Stomach (tissue), 9 donors: ENCODE measurements around the gene C17orf107. TPM values are rescaled to one million over a fixed set of nuclear protein-coding genes. Genes with fewer than 3 reads are reported as not detected.

ENCODE experiments used
- DNase-seq, 2 donors: peaks; one replicate each; pipeline versions ENCODE4 v3.0.0 to v3.0.0-alpha.2; 2013 to 2019
- H3K27ac ChIP-seq, 5 donors: fragments of 200-600 bp in 4 of 5; sonication (generic) in 4 of 5; one replicate each; pipeline ENCODE4 v1.5.1; 2013 to 2019; ENCODE audit warnings: mild to moderate bottlenecking in 1 of 5, moderate library complexity in 1 of 5
- H3K27me3 ChIP-seq, 3 donors: fragments of 200-600 bp; sonication (generic); one replicate each; pipeline ENCODE4 v1.5.1; 2017 to 2019; ENCODE audit warnings: mixed run types in 1 of 3
- H3K36me3 ChIP-seq, 4 donors: fragments of 200-600 bp; sonication (generic); 1 replicate in 3 of 4; 2 replicates in 1 of 4; pipeline ENCODE4 v1.5.1; 2016 to 2019
- H3K4me1 ChIP-seq, 4 donors: fragments of 200-600 bp; sonication (generic); one replicate each; pipeline ENCODE4 v1.5.1; 2016 to 2019
- H3K4me3 ChIP-seq, 4 donors: fragments of 200-600 bp; sonication (generic) in 3 of 4; one replicate each; pipeline ENCODE4 v1.5.1; 2016 to 2019; ENCODE audit warnings: mild to moderate bottlenecking in 1 of 4
- H3K9me3 ChIP-seq, 4 donors: fragments of 200-600 bp; sonication (generic); one replicate each; pipeline ENCODE4 v1.5.1; 2016 to 2019
- EP300 ChIP-seq: sonication (generic); formaldehyde crosslinking; IDR thresholded peaks from one replicate; pipeline ENCODE4 v1.6.1; 2017; ENCODE audit warnings: antibody characterized with exemption
- POLR2A ChIP-seq, 4 donors: fragments of 450-650 bp; IDR thresholded peaks; one replicate each; pipeline ENCODE4 v1.6.1; 2016; ENCODE audit warnings: antibody characterized with exemption in 4 of 4, control low read depth in 2 of 4, mild to moderate bottlenecking in 1 of 4, moderate library complexity in 1 of 4
- POLR2AphosphoS5 ChIP-seq, 3 donors: sonication (generic); formaldehyde crosslinking; IDR thresholded peaks; one replicate each; pipeline ENCODE4 v1.6.1; 2016; ENCODE audit warnings: antibody characterized with exemption in 3 of 3
- WGBS, 5 donors: extraction: QIAGEN DNeasy Blood & Tissue Kit in 3 of 5; methylation state at CpG; one replicate each; pipeline versions ENCODE4 v1.1.5 to v1.1.7; 2013 to 2018; 5-methylcytosine and 5-hydroxymethylcytosine counted together
- intact Hi-C: fragments of 100-400 bp; cut with DNase I; formaldehyde crosslinking; loops from one replicate; pipeline ENCODE4 v1.15.1; 2023; ENCODE audit warnings: low total_unique reads
- polyA plus RNA-seq, 3 donors: library from polyadenylated mRNA; stranded (reverse); fragments of 200-250 nt; gene quantifications; one replicate each; pipeline ENCODE4 v1.2.3, GENCODE V29; 2013
- total RNA-seq, 5 donors: library from RNA; depleted of rRNA; stranded (reverse); fragments of >200 nt; gene quantifications; one replicate each; pipeline versions ENCODE4 v1.1.0 to v1.2.3, GENCODE V29; 2014 to 2016
- TF ChIP-seq, protein P1 (sequence below), 7 experiments: fragments of 450-650 bp in 4 of 7; fragments of 200-600 bp in 3 of 7; sonication (generic) in 3 of 7; IDR thresholded peaks; one replicate each; pipeline ENCODE4 v1.5.1; 2016 to 2019; ENCODE audit warnings: antibody characterized with exemption in 7 of 7, control low read depth in 2 of 7, mild to moderate bottlenecking in 1 of 7
- donor health status: healthy with polysubstance abuse.
- donor health status: Bipolar disorder and iron deficiency.
- donor health status: healthy.

Gene C17orf107
- total and polyA plus RNA-seq, 8 donors: 0.75 to 6.6 (median 2.8) TPM; not detected in 1

DNA sequence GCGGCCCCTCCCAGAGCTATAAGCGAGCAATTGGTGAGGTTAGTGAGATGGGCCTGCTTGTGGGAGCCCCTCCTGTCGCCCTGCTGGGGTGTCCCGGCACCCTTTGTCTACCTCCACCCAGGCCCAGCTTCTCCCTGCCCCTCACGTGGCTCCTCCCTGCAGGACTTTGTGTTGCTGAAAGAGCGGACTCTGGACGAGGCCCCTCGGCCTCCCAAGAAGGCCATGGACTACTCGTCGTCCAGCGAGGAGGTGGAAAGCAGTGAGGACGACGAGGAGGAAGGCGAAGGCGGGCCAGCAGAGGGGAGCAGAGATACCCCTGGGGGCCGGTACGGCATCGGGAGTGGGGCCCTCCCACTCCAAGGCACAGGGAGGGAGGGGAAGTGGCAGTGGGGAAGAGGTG, 6.1 kb upstream of the C17orf107 start:
- H3K27ac ChIP-seq: no peak overlapping the region
- H3K27me3 ChIP-seq: peaks cover 0 to 2% (median 0%) of the 10 kb centered on the region in 3 donors
- DNase-seq: no peak
- no peaks in the 10 kb centered on the region for H3K9me3 ChIP-seq
- H3K4me1 ChIP-seq: peaks cover 0 to 2% (median 1%) of the 10 kb centered on the region in 4 donors
- H3K36me3 ChIP-seq: peaks cover 71 to 95% (median 87%) of the 10 kb centered on the region in 4 donors
- no peak overlapping the region for H3K4me3 ChIP-seq
- WGBS, 5 donors: 91 to 93% (median 92%) methylated on average over 18 of the region's 18 CpGs
- intact Hi-C loops: loop anchor here (10.0 kb wide), 1 partner anchor 158 kb away; the partner anchor contains the start of genes CXCL16, MED11 and ZMYND15
- TF ChIP-seq POLR2AphosphoS5 (IDR thresholded peaks at IDR 0.05): no peak

DNA sequence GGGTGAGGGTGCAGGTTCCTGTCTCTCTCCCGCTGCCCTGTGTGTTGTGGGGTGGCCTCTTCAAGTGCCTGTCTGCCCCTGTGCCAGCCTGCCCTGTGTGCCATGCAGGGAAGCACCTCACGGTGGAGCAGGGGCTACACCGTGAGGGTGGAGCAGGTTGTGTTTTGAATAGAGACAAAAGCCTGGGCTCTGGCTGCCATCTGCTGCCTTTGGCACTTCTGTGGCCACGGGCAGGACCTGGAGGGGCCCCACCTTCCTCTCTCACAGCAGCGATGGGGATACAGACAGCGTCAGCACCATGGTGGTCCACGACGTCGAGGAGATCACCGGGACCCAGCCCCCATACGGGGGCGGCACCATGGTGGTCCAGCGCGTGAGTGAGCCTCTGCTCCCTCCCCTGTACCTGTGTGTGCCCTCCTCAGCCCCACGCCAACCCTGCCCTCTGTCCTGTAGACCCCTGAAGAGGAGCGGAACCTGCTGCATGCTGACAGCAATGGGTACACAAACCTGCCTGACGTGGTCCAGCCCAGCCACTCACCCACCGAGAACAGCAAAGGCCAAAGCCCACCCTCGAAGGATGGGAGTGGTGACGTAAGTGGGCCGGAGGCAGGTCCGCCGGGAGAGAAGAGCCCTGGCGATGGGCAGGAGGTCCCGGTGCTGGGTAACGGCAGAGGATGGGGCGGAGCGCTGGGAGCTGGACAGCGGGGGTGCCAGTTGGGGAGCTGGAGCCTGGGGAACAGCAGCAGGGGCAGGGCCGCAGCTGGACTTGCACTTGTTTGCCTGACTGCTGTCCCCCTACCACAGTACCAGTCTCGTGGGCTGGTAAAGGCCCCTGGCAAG, 5.4 kb upstream of the C17orf107 start:
- no peaks in the 10 kb centered on the region for H3K9me3 ChIP-seq
- no peak for DNase-seq
- no peak for TF ChIP-seq EP300
- TF ChIP-seq POLR2AphosphoS5 (IDR thresholded peaks at IDR 0.05): no peak
- TF ChIP-seq POLR2A (IDR thresholded peaks at IDR 0.05): no peak
- TF ChIP-seq, protein P1, sequence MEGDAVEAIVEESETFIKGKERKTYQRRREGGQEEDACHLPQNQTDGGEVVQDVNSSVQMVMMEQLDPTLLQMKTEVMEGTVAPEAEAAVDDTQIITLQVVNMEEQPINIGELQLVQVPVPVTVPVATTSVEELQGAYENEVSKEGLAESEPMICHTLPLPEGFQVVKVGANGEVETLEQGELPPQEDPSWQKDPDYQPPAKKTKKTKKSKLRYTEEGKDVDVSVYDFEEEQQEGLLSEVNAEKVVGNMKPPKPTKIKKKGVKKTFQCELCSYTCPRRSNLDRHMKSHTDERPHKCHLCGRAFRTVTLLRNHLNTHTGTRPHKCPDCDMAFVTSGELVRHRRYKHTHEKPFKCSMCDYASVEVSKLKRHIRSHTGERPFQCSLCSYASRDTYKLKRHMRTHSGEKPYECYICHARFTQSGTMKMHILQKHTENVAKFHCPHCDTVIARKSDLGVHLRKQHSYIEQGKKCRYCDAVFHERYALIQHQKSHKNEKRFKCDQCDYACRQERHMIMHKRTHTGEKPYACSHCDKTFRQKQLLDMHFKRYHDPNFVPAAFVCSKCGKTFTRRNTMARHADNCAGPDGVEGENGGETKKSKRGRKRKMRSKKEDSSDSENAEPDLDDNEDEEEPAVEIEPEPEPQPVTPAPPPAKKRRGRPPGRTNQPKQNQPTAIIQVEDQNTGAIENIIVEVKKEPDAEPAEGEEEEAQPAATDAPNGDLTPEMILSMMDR (IDR thresholded peaks at IDR 0.05): no peak
- peaks cover 0 to 9% (median 0%) of the 10 kb centered on the region in 3 donors for H3K27me3 ChIP-seq
- peaks cover 4 to 9% (median 8%) of the 10 kb centered on the region in 4 donors for H3K4me1 ChIP-seq
- H3K27ac ChIP-seq: no peak overlapping the region
- no peak overlapping the region for H3K4me3 ChIP-seq
- 89 to 92% (median 91%) methylated on average over 18 to 31 of the region's 31 CpGs for WGBS, 5 donors
- intact Hi-C loops: loop anchor here (10.0 kb wide), 1 partner anchor 159 kb away; the partner anchor contains the start of genes CXCL16, MED11 and ZMYND15
- peaks cover 70 to 88% (median 83%) of the 10 kb centered on the region in 4 donors for H3K36me3 ChIP-seq

DNA sequence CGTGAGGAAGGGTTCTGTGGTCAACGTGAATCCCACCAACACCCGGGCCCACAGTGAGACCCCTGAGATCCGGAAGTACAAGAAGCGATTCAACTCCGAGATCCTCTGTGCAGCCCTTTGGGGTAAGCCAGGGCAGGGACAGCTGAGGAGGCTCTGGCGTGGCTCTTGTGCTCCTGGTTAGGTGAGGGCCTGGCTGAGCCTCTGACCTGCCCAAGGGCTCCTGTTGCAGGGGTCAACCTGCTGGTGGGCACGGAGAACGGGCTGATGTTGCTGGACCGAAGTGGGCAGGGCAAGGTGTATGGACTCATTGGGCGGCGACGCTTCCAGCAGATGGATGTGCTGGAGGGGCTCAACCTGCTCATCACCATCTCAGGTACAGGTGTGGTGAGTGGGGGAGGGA, 4.2 kb upstream of the C17orf107 start:
- H3K4me3 ChIP-seq: no peak overlapping the region
- peaks cover 67 to 76% (median 75%) of the 10 kb centered on the region in 4 donors for H3K36me3 ChIP-seq
- H3K27ac ChIP-seq: no peak overlapping the region
- no peak for DNase-seq
- peaks cover 9 to 20% (median 18%) of the 10 kb centered on the region in 4 donors for H3K4me1 ChIP-seq
- 93 to 100% (median 95%) methylated on average over 5 to 13 of the region's 13 CpGs for WGBS, 5 donors
- TF ChIP-seq POLR2A (IDR thresholded peaks at IDR 0.05): no peak
- TF ChIP-seq, protein P1 (IDR thresholded peaks at IDR 0.05): no peak
- TF ChIP-seq EP300: no peak
- TF ChIP-seq POLR2AphosphoS5 (IDR thresholded peaks at IDR 0.05): no peak
- intact Hi-C loops: loop anchor here (10.0 kb wide), 1 partner anchor 160 kb away; the partner anchor contains the start of genes CXCL16, MED11 and ZMYND15
- H3K27me3 ChIP-seq: peaks cover 0 to 19% (median 0%) of the 10 kb centered on the region in 3 donors
- H3K9me3 ChIP-seq: no peaks in the 10 kb centered on the region

DNA sequence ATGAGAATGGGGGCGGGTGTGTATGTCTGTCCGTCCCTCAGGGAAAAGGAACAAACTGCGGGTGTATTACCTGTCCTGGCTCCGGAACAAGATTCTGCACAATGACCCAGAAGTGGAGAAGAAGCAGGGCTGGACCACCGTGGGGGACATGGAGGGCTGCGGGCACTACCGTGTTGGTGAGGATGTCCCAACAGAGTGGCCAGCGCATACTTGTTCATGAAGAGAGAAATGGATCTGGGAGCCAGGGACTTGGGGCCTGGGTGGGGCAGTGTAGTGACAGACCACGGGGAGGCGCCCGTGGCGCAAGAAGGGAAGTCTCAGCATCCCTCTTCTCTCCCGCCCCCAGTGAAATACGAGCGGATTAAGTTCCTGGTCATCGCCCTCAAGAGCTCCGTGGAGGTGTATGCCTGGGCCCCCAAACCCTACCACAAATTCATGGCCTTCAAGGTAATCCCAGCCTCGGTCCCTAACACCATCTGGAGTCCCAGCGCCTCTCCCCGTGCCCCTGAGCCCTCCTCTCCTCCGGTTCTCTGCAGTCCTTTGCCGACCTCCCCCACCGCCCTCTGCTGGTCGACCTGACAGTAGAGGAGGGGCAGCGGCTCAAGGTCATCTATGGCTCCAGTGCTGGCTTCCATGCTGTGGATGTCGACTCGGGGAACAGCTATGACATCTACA, 3.5 kb upstream of the C17orf107 start:
- intact Hi-C loops: loop anchor here (10.0 kb wide), 1 partner anchor 161 kb away; the partner anchor contains the start of genes CXCL16, MED11 and ZMYND15
- no peak overlapping the region for H3K4me3 ChIP-seq
- peaks cover 61 to 69% (median 68%) of the 10 kb centered on the region in 4 donors for H3K36me3 ChIP-seq
- H3K27me3 ChIP-seq: peaks cover 0 to 25% (median 0%) of the 10 kb centered on the region in 3 donors
- no peak overlapping the region for H3K27ac ChIP-seq
- peaks cover 16 to 26% (median 25%) of the 10 kb centered on the region in 4 donors for H3K4me1 ChIP-seq
- TF ChIP-seq EP300 (no peak), POLR2AphosphoS5 (IDR thresholded peaks at IDR 0.05) (no peak), POLR2A (IDR thresholded peaks at IDR 0.05) (no peak)
- TF ChIP-seq, protein P1 (IDR thresholded peaks at IDR 0.05): no peak
- WGBS, 5 donors: 77 to 81% (median 78%) methylated on average over 26 to 27 of the region's 27 CpGs
- no peaks in the 10 kb centered on the region for H3K9me3 ChIP-seq
- no peak for DNase-seq
